Mammary epithelial cell (primary cell): ENCODE measurements around the gene PRM1.

Source experiments
- EZH2 ChIP-seq: IDR thresholded peaks from 2 replicates; pipeline ENCODE4 v1.6.1; 2012; ENCODE audit warnings: low read length, inconsistent platforms, borderline replicate concordance
- TF ChIP-seq, protein P1 (sequence below), 2 donors: IDR thresholded peaks in 1 of 2; conservative IDR thresholded peaks in 1 of 2; 2 replicates each; pipeline ENCODE4 v1.5.1; 2011 to 2012; ENCODE audit warnings: inconsistent platforms in 2 of 2, low read length in 2 of 2, mild to moderate bottlenecking in 2 of 2, control low read depth in 1 of 2, low read depth in 1 of 2; ENCODE audit not compliant: insufficient read depth in 1 of 2; ENCODE audit errors: extremely low read depth in 1 of 2

DNA sequence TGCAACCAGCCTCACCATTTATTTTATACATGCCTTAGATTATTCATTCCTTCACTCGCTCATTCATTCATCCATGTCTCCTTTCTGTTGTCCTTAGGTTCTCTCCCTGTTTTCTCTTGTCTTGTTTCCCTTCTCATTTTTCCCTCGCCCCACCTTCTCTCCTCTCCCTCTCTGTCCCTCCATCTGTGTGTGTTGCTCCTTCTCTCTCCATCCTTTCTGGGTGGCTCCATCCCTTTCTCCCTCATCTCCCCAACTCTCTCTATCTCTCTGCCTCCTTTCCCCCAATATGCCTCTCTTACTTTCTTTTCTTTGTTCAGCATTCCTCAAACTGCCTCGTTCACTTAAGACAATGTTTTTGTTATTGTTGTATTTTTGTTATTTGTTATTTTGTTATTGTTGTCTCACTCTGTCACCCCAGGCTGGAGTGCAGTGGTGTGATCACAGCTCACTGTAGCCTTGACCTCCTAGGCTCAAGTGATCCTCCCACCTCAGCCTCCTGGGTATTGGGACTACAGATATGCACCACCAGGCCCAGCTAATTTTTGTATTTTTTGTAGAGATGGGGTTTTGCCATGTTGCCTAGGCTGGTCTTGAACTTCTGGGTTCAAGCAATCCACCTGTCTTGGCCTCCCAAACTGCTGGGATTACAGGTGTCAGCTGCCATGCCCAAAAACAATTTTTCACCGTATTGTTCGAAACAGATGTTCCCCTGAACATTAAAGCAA is 39.5 kb downstream of the PRM1 start:
- TF ChIP-seq, protein P1, sequence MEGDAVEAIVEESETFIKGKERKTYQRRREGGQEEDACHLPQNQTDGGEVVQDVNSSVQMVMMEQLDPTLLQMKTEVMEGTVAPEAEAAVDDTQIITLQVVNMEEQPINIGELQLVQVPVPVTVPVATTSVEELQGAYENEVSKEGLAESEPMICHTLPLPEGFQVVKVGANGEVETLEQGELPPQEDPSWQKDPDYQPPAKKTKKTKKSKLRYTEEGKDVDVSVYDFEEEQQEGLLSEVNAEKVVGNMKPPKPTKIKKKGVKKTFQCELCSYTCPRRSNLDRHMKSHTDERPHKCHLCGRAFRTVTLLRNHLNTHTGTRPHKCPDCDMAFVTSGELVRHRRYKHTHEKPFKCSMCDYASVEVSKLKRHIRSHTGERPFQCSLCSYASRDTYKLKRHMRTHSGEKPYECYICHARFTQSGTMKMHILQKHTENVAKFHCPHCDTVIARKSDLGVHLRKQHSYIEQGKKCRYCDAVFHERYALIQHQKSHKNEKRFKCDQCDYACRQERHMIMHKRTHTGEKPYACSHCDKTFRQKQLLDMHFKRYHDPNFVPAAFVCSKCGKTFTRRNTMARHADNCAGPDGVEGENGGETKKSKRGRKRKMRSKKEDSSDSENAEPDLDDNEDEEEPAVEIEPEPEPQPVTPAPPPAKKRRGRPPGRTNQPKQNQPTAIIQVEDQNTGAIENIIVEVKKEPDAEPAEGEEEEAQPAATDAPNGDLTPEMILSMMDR (conservative IDR thresholded peaks at IDR 0.05 in 1 of 2, IDR thresholded peaks at IDR 0.05 in 1 of 2; ENCODE audit: extremely low read depth in 1 of 2, insufficient read depth in 1 of 2, low read depth in 1 of 2, low read length in 2 of 2): no peak
- TF ChIP-seq EZH2: no peak
